ENCODE results near the gene TM9SF3.

The TM9SF3 gene

DNA sequence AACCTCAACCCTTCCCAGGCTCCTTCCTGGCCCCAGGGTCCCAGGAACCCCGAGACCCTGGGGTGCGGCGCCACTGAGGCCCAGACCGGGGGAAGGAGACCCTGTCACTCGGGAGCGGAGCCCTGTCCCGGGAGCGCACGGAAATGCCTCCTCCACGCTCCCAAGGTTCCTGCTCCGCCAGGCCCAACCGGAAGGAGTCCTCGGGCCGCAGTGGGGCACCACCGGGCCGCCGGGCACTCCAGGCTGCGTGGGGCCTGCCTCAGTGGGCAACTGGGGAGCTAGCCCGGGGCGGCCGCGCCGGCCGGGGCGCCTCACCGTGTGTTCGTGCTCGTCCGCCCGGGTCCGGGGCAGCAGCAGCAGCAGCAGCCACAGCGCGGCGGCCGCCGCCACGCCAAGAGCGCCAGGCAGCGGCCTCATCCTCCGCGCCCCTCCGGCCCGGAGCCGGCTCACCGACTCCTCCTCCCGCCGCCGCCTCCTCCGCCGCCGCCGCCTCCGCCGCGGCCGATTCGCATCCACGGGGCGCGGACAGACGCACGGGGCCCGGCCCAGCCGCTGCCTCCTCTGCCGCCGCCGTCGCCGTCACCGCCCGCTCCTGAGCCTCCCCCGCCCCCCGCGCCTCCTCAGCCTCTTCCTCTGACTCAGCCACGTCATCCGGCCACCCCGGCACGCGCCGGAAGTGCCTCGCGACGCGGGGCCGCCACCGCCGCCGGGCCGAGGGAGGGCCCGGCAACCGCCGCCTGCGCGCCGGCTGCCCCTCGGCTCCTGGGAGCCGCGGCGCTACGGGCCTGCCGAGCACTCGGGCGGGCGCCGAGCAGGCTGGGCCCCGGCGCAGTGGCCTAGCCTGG is at the start of gene TM9SF3:
TM9SF3 (minus strand) TSS at position 594 of the 845 bp plus-strand sequence; CDS start at position 417, 177 bp downstream.
- peak; percentile 85 to 91 for DNase-seq (ENCODE audit: low read depth in 2 of 2)

GRCh38 chr10:96636551-96636950 is 49.7 kb upstream of the TM9SF3 start:
- DNase-seq (ENCODE audit: low read depth in 2 of 2) = no peak

GRCh38 chr10:96632974-96633710 is 46.3 kb upstream of the TM9SF3 start:
- DNase-seq (ENCODE audit: low read depth in 2 of 2) = no peak

- no peak for DNase-seq (ENCODE audit: low read depth in 2 of 2)
These were observed 40.5 kb upstream of the TM9SF3 start for GRCh38 chr10:96627292-96627691.

- DNase-seq (ENCODE audit: low read depth in 2 of 2) = no peak
These were observed 40.0 kb upstream of the TM9SF3 start for GRCh38 chr10:96626795-96627194.

GRCh38 chr10:96625173-96625572 is 38.4 kb upstream of the TM9SF3 start:
- no peak for DNase-seq (ENCODE audit: low read depth in 2 of 2)

- DNase-seq (ENCODE audit: low read depth in 2 of 2) = no peak
These were observed 35.4 kb upstream of the TM9SF3 start for GRCh38 chr10:96622013-96622787.

- DNase-seq (ENCODE audit: low read depth in 2 of 2) = no peak
These were observed 33.3 kb upstream of the TM9SF3 start for GRCh38 chr10:96619796-96620773.

- DNase-seq (ENCODE audit: low read depth in 2 of 2) = no peak
These were observed 32.3 kb upstream of the TM9SF3 start for GRCh38 chr10:96619120-96619519.

GRCh38 chr10:96618653-96619052 is 31.8 kb upstream of the TM9SF3 start:
- DNase-seq (ENCODE audit: low read depth in 2 of 2) = no peak

DNA sequence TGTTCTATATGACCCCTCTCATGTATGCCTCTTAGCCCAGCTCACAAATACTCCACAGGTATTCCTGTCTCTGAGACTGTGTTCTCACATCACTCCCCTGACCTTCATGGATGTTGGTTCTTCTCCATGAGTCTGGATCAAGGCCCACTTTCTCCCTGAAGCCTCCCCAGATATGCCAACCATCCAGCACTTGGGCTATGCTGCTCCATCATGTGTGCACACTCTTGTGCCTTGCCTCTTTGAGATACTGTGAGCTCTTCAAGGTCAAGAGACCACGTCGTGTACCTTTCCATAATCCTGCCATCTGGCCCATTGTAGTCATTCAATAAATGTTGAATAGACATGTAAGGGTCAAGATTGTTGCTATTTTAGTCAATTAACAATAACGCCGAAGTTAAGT is 30.1 kb upstream of the TM9SF3 start:
- DNase-seq (ENCODE audit: low read depth in 2 of 2) = no peak

- DNase-seq (ENCODE audit: low read depth in 2 of 2) = no peak
These were observed 27.7 kb upstream of the TM9SF3 start for GRCh38 chr10:96614515-96614914.

GRCh38 chr10:96613576-96613975 is 26.8 kb upstream of the TM9SF3 start:
- no peak for DNase-seq (ENCODE audit: low read depth in 2 of 2)

- no peak for DNase-seq (ENCODE audit: low read depth in 2 of 2)
These were observed 25.4 kb upstream of the TM9SF3 start for GRCh38 chr10:96612055-96612830.

GRCh38 chr10:96610817-96611216 is 24.0 kb upstream of the TM9SF3 start:
- no peak for DNase-seq (ENCODE audit: low read depth in 2 of 2)

DNA sequence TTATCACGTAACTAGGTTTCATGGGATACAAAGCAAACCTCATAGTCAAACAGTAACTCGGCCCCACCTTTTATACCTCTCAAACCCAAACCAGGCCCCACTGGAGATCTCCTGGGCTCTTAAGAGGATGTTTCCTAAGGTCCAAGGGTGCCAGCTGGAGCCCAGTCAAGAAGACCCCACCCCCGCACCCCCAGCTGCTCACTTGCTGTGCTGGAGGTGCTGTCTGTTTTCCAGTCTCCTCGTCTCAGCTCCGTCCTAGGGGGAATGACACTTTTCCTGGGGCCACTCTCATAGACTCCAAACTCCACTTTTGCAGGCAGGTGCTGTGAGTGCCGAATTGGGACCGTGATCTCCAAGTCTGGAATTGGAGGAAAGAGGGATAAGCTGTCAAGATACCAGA is 22.7 kb upstream of the TM9SF3 start:
- no peak for DNase-seq (ENCODE audit: low read depth in 2 of 2)

- no peak for DNase-seq (ENCODE audit: low read depth in 2 of 2)
These were observed 22.0 kb upstream of the TM9SF3 start for GRCh38 chr10:96608805-96609204.

GRCh38 chr10:96608262-96608661 is 21.4 kb upstream of the TM9SF3 start:
- DNase-seq (ENCODE audit: low read depth in 2 of 2) = no peak

DNA sequence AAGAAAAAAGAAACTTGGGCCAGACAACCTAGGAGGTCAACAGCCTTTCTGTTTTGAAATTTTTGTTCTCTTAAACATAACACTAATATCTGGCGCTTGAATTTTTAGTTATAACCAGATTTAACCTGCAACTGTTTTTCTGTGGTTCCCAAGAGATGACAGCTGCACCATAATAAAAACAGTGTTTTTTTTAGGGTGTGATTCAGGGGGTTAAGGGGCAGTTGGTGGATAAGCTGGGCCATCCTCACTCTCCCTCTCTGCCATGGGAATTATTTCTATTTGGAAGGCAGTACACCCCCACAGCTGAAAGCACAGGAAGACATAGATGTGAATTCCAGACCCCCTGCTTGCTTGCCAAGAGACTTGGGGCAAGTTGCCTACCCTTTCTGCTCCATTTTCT is 20.1 kb upstream of the TM9SF3 start:
- no peak for DNase-seq (ENCODE audit: low read depth in 2 of 2)

DNA sequence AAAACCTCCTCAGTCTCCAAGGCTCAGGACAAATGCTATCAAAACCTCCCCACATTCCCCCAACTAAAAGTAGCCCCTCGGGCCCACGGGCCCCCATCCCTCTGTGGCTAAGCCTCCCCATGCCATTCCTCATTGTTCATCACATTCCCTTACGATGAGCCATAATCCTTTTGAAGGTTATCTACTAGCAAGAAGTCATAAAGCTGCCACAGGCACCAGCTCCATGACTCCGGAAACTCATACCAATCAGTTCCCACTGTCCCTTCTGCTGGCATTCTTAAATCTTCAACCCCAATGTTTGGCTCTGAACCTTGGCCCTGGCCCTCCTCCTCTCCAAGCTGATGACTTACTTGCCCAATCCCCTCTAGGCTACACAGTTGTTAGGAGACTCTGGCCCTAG is 19.4 kb upstream of the TM9SF3 start:
- no peak for DNase-seq (ENCODE audit: low read depth in 2 of 2)
